D721Med (cell line): ENCODE data around the gene METTL26.

ENCODE experiments used
- DNase-seq: peaks from one replicate; pipeline ENCODE4 v3.0.0; 2011; ENCODE audit warnings: low spot score; ENCODE audit not compliant: insufficient read length
- FAIRE-seq: peaks from 2 replicates; lab custom pipeline; 2011; peaks lifted over from hg19 to GRCh38; lab: Jason Lieb, UNC
- CTCF ChIP-seq: IDR thresholded peaks from 2 replicates; pipeline ENCODE4 v1.5.1; 2012; ENCODE audit warnings: mild to moderate bottlenecking, control low read depth; ENCODE audit not compliant: insufficient read depth; ENCODE audit errors: missing control alignments

The METTL26 gene

DNA sequence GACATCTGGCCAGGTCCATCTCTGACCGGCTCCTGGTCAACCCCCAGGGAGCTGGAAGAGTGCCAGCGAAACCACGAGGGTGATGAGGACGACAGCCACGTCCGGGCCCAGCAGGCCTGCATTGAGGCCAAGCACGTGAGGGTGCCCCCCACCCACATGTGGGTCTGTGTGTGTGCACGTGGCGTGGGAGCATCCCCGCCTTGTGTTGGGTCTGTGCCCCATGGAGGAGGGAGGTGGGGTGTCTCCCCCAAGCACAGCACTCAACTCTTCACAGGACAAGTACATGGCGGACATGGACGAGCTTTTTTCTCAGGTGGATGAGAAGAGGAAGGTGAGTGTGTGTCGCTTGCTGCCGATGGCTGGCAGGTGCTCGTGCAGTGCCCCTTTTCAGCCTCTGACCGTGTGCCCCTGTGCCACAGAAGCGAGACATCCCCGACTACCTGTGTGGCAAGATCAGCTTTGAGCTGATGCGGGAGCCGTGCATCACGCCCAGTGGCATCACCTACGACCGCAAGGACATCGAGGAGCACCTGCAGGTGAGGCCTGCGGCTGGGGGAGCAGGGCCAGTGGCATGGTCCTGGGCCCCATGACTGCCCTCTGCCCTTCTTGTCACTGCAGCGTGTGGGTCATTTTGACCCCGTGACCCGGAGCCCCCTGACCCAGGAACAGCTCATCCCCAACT lies 45.8 kb upstream of the METTL26 start:
- no peak for FAIRE-seq
- no peak for DNase-seq
- no peak for TF ChIP-seq CTCF

GRCh38 chr16:680967-681745 lies 45.1 kb upstream of the METTL26 start:
- FAIRE-seq (no peak), DNase-seq (no peak)
- TF ChIP-seq CTCF: no peak

DNA sequence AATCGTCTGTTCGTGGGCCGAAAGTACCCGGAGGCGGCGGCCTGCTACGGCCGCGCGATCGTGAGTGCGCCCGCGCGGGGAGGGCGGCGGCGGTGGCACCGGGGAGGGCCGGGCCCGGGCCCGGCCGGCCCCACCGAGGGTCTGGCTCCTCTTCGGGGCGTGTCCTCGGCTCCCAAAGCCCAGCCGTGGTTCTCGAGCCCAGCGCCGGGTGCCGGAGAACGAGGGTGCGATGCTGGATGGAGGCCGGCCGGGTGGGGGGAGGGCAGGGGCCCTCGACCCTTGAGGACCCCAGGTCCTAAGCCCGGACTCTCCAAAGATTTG lies 44.5 kb upstream of the METTL26 start:
- FAIRE-seq: no peak
- DNase-seq: no peak
- TF ChIP-seq CTCF: no peak

- no peak for DNase-seq
- no peak for FAIRE-seq
- TF ChIP-seq CTCF: no peak
Observed at GRCh38 chr16:679814-680624, 43.9 kb upstream of the METTL26 start, which contains the start of gene STUB1. Gene STUB1, plus strand, starts transcription at chr16:680410. Its CDS starts 116 bp downstream, at chr16:680526.

DNA sequence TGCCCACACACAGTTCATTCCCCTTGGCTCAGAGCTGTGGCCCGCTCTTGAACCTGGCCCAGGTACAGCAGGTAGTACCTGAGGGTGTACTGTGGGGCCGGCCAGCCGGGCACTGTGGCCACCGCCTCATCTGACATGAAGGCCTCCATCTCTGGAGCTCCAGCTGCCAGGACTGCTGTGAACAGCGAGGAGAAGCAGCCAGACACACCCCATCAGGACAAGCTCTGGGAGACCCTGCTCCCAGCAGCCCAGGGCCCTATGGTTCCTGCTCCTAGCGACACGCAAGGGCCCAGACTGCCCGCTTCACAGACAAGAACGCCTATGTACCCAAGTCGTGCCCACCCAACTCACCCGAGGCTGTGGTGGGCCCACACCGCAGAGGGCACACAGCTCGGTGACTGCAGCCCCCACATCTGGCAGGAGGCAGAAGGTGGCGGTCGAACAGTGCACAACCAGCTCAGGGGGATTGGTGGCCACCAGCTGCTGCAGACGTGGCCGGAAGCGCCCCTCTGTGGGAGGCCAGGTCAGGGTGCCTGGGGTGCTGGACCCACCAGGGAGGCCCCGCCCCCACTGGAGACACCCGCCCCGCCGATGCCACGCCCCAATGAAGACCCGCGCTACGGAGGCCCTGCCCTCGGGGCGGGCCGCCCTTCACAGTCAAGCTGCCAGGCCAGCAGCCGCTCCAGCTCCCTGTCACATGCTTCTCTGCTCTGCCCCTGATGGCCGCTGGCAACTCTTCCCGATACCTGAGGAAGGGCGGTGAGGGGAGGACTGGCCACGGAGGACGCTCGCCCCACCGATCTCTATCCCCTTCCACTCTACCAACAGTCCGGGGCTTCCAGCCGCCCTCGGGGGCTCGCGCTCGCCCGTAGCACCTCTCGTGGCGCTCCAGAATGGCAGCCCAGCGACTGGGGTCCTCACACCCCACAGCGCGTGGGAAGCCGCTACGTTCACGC lies 43.0 kb upstream of the METTL26 start:
- no peak for TF ChIP-seq CTCF
- DNase-seq: no peak
- no peak for FAIRE-seq

DNA sequence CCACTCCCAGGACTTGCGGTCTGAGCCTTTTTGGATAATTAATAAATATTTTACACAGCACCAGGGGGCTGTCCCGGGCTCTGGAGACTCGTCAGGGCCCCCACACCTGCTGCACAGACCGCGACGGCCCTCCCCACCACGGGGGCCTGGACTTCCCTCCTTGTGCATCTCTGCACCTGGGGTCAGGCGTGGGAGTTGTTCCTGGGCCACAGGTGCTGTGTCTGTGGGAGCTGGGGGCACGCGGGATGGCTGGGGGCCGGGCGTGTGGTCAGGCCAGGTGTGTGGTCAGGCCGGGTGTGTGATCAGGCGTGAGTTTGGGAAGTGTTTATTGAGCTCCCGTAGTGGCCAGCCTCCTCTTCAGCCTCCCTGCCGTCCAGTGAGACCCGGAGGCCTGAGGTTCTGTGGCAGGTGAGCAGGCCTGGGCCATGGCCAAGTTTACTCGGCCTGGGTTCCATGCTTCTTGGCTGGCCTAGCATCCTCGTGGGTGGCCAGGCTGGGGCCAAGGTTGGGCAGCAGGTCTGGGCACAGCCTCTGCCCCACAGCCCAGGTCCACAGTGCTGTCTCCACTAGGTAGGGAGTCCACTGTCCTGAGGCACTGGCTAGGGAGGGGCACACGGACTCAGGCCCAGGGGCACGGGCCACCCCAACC lies 42.2 kb upstream of the METTL26 start:
- TF ChIP-seq CTCF: no peak
- no peak for FAIRE-seq
- DNase-seq: no peak
